Endodermal cell (in vitro differentiated cells): ENCODE measurements around the gene NSL1. TPM values are rescaled to one million over a fixed set of nuclear protein-coding genes. Genes with fewer than 3 reads are reported as not detected.
"Not testable (repeated sequence)": the region's sequence is repeated elsewhere in the genome, so short reads cannot be mapped to it uniquely, and the experiment has no call there.

ENCODE experiments used
- DNase-seq: peaks from one replicate; pipeline ENCODE4 v3.0.0-alpha.2; 2017
- H3K27ac ChIP-seq: 2 replicates; pipeline ENCODE4 v1.5.1; 2013; ENCODE audit warnings: mild to moderate bottlenecking, low read depth, low read length, moderate library complexity
- H3K27me3 ChIP-seq: 2 replicates; pipeline ENCODE4 v1.6.1; 2013; ENCODE audit warnings: mild to moderate bottlenecking, low read length, moderate library complexity; ENCODE audit not compliant: insufficient read depth, control insufficient read depth, poor library complexity, severe bottlenecking
- H3K36me3 ChIP-seq: 2 replicates; pipeline ENCODE4 v1.7.0; 2013; ENCODE audit warnings: mild to moderate bottlenecking, low read length, moderate library complexity; ENCODE audit not compliant: control insufficient read depth, insufficient read depth
- H3K4me1 ChIP-seq: one replicate; pipeline ENCODE4 v1.7.0; 2013; ENCODE audit warnings: low read length; ENCODE audit not compliant: control insufficient read depth, insufficient read depth
- H3K4me3 ChIP-seq: 2 replicates; pipeline ENCODE4 v1.5.1; 2013; ENCODE audit warnings: mild to moderate bottlenecking, low read length, moderate library complexity
- H3K9ac ChIP-seq: 2 replicates; pipeline ENCODE4 v1.6.1; 2013; ENCODE audit warnings: mild to moderate bottlenecking, low read length, moderate library complexity; ENCODE audit not compliant: poor library complexity, severe bottlenecking; ENCODE audit errors: extremely low read depth
- H3K9me3 ChIP-seq: 2 replicates; pipeline ENCODE4 v1.6.1; 2013; ENCODE audit warnings: mild to moderate bottlenecking, low read length, moderate library complexity; ENCODE audit not compliant: control insufficient read depth
- H3K27ac Mint-ChIP-seq: 2 replicates; pipeline ENCODE4 v1.8.0; 2020; ENCODE audit warnings: mixed read lengths
- H3K27me3 Mint-ChIP-seq: 2 replicates; pipeline ENCODE4 v1.8.0; 2021; ENCODE audit warnings: mild to moderate bottlenecking, mixed read lengths; ENCODE audit not compliant: insufficient read depth
- H3K36me3 Mint-ChIP-seq: 2 replicates; pipeline ENCODE4 v1.8.0; 2020; ENCODE audit warnings: low read depth, mixed read lengths
- H3K4me1 Mint-ChIP-seq: 2 replicates; pipeline ENCODE4 v1.8.0; 2020; ENCODE audit warnings: mixed read lengths
- H3K4me3 Mint-ChIP-seq: 2 replicates; pipeline ENCODE4 v1.8.0; 2020; ENCODE audit warnings: mild to moderate bottlenecking, moderate library complexity, mixed read lengths
- H3K9me3 Mint-ChIP-seq: 2 replicates; pipeline ENCODE4 v1.8.0; 2020; ENCODE audit warnings: mild to moderate bottlenecking, mixed read lengths
- CTCF ChIP-seq: fragments of 200-600 bp; sonication (generic); conservative IDR thresholded peaks from 2 replicates; pipeline ENCODE4 v1.5.0; 2021; ENCODE audit warnings: antibody characterized with exemption, mild to moderate bottlenecking
- WGBS, 2 experiments: methylation state at CpG; one replicate each; pipeline versions ENCODE4 v1.1.5 to v1.1.7; 2013; ENCODE audit warnings: missing lambda C conversion rate in 2 of 2, mixed read lengths in 1 of 2; ENCODE audit not compliant: insufficient coverage in 1 of 2, insufficient read length in 1 of 2; 5-methylcytosine and 5-hydroxymethylcytosine counted together
- total RNA-seq, 2 donors: library from RNA; stranded (reverse); fragmentation: NEBNext Ultra II Directional in 1 of 2; extraction: Animal tissue kit (Norgen Biotek cat#: 25700) in 1 of 2; gene quantifications; 2 replicates in 1 of 2; 3 replicates in 1 of 2; pipeline ENCODE4 v1.2.1, GENCODE V29; 2021

The NSL1 gene
- total RNA-seq, 2 donors from 2014 or later: 47.6 to 57.7 TPM

- no peak for TF ChIP-seq CTCF
- no peak overlapping the region for H3K27ac Mint-ChIP-seq
- peaks cover 16% of the 10 kb centered on the region for H3K36me3 ChIP-seq
- H3K4me1 ChIP-seq: no peaks in the 10 kb centered on the region
- peaks cover 22% of the 10 kb centered on the region for H3K9me3 ChIP-seq
- H3K4me3 Mint-ChIP-seq: no peak overlapping the region
- DNase-seq: no peak
- peaks cover 4% of the 10 kb centered on the region for H3K27me3 Mint-ChIP-seq
- no peak overlapping the region for H3K4me3 ChIP-seq
- no peak overlapping the region for H3K27ac ChIP-seq
- 94 to 100% methylated on average over 9 to 13 of the region's 13 CpGs for WGBS, 2 experiments
- no peak overlapping the region for H3K9ac ChIP-seq
- peaks cover 37% of the 10 kb centered on the region for H3K36me3 Mint-ChIP-seq
- H3K9me3 Mint-ChIP-seq: peaks cover 36% of the 10 kb centered on the region
- H3K27me3 ChIP-seq: no peaks in the 10 kb centered on the region
- H3K4me1 Mint-ChIP-seq: peaks cover 3% of the 10 kb centered on the region
Measured at GRCh38 chr1:212727386-212728181, 64.0 kb downstream of the NSL1 start.

- Histone ChIP-seq H3K9me3 (peaks cover 24% of the 10 kb centered on the region), H3K36me3 (peaks cover 16% of the 10 kb centered on the region)
- not testable (repeated sequence) for H3K27ac ChIP-seq, H3K4me3 ChIP-seq, H3K4me1 ChIP-seq, H3K27me3 ChIP-seq, H3K27ac Mint-ChIP-seq, H3K4me1 Mint-ChIP-seq, H3K9ac ChIP-seq, DNase-seq, H3K27me3 Mint-ChIP-seq, H3K4me3 Mint-ChIP-seq
- peaks cover 35% of the 10 kb centered on the region for H3K36me3 Mint-ChIP-seq
- WGBS, 2 experiments: 95% methylated on average over 28 of the region's 34 CpGs; no CpG with 5 or more reads in 1 of the 2 experiments
- H3K9me3 Mint-ChIP-seq: peaks cover 36% of the 10 kb centered on the region
Measured at GRCh38 chr1:212724679-212725078, 66.9 kb downstream of the NSL1 start.

GRCh38 chr1:212722270-212722957, 69.2 kb downstream of the NSL1 start:
- peaks cover 4% of the 10 kb centered on the region for H3K27me3 Mint-ChIP-seq
- H3K9me3 Mint-ChIP-seq: peaks cover 36% of the 10 kb centered on the region
- H3K36me3 Mint-ChIP-seq: peaks cover 35% of the 10 kb centered on the region
- H3K4me3 Mint-ChIP-seq: no peak overlapping the region
- peaks cover 27% of the 10 kb centered on the region for H3K9me3 ChIP-seq
- WGBS, 2 experiments: 90 to 94% methylated on average over 2 to 3 of the region's 3 CpGs
- no peak overlapping the region for H3K27ac ChIP-seq
- H3K36me3 ChIP-seq: peaks cover 16% of the 10 kb centered on the region
- no peak overlapping the region for H3K27ac Mint-ChIP-seq
- H3K4me1 Mint-ChIP-seq: peaks cover 1% of the 10 kb centered on the region
- H3K9ac ChIP-seq: no peak overlapping the region
- DNase-seq: no peak
- no peaks in the 10 kb centered on the region for H3K27me3 ChIP-seq
- no peaks in the 10 kb centered on the region for H3K4me1 ChIP-seq
- TF ChIP-seq CTCF: no peak
- no peak overlapping the region for H3K4me3 ChIP-seq
